ENCODE measurements around the gene ITGB2. TPM values are rescaled to one million over a fixed set of nuclear protein-coding genes. Genes with fewer than 3 reads are reported as not detected.

The ITGB2 gene
- total and polyA plus RNA-seq, 12 donors = 6.3 to 249 (median 98.9) TPM

GRCh38 chr21:44854391-44854663 lies 66.4 kb downstream of the ITGB2 start:
- no peaks in the 10 kb centered on the region for H3K27me3 ChIP-seq
- no peaks in the 10 kb centered on the region for H3K9me3 ChIP-seq (replicated peaks in 1 of 3)
- TF ChIP-seq CTCF (IDR thresholded peaks at IDR 0.05) (no peak), POLR2A (IDR thresholded peaks at IDR 0.05) (no peak)
- H3K4me3 ChIP-seq = no peak overlapping the region
- H3K27ac ChIP-seq = no peak overlapping the region
- intact Hi-C loops (cut with DNase I) = no loop called here
- DNase-seq = no peak
- peaks cover 0 to 92% of the 10 kb centered on the region in 2 donors for H3K36me3 ChIP-seq (replicated peaks in 1 of 2)
- H3K4me1 ChIP-seq (replicated peaks in 1 of 2) = peaks cover 8 to 20% of the 10 kb centered on the region in 2 donors
- WGBS, 4 donors = 81 to 88% (median 85%) methylated on average over 8 to 14 of the region's 14 CpGs

- H3K9me3 ChIP-seq (replicated peaks in 1 of 3) = no peaks in the 10 kb centered on the region
- no peak overlapping the region for H3K4me3 ChIP-seq
- H3K4me1 ChIP-seq (replicated peaks in 1 of 2) = peaks cover 8 to 20% of the 10 kb centered on the region in 2 donors
- DNase-seq = no peak
- no peak overlapping the region for H3K27ac ChIP-seq
- TF ChIP-seq POLR2A (IDR thresholded peaks at IDR 0.05) = no peak
- no peak for TF ChIP-seq CTCF (IDR thresholded peaks at IDR 0.05)
- no peaks in the 10 kb centered on the region for H3K27me3 ChIP-seq
- peaks cover 0 to 90% of the 10 kb centered on the region in 2 donors for H3K36me3 ChIP-seq (replicated peaks in 1 of 2)
- 86 to 91% (median 87%) methylated on average over 25 to 34 of the region's 34 CpGs for WGBS, 4 donors
- intact Hi-C loops (cut with DNase I) = no loop called here
Observed at GRCh38 chr21:44853601-44854390, 66.9 kb downstream of the ITGB2 start.

GRCh38 chr21:44850905-44851657 lies 69.6 kb downstream of the ITGB2 start:
- Histone ChIP-seq H3K36me3 (replicated peaks in 1 of 2) (peaks cover 0 to 66% of the 10 kb centered on the region in 2 donors), H3K27me3 (no peaks in the 10 kb centered on the region), H3K27ac (peak overlapping the region in 3 of 5 donors; percentile 45 to 72 (median 53)), H3K9me3 (replicated peaks in 1 of 3) (no peaks in the 10 kb centered on the region), H3K4me3 (no peak overlapping the region), H3K4me1 (replicated peaks in 1 of 2) (peaks cover 11 to 26% of the 10 kb centered on the region in 2 donors)
- intact Hi-C loops (cut with DNase I) = no loop called here
- TF ChIP-seq CTCF (IDR thresholded peaks at IDR 0.05) (no peak), POLR2A (IDR thresholded peaks at IDR 0.05) (peak in 1 of 2 donors; percentile 29)
- peak; percentile 58 to 91 (median 86) for DNase-seq
- 41 to 52% (median 49%) methylated on average over 26 of the region's 26 CpGs for WGBS, 4 donors

- H3K4me1 ChIP-seq (replicated peaks in 1 of 2) = peaks cover 14 to 33% of the 10 kb centered on the region in 2 donors
- H3K36me3 ChIP-seq (replicated peaks in 1 of 2) = peaks cover 0 to 58% of the 10 kb centered on the region in 2 donors
- no peaks in the 10 kb centered on the region for H3K9me3 ChIP-seq (replicated peaks in 1 of 3)
- TF ChIP-seq POLR2A (IDR thresholded peaks at IDR 0.05) = no peak
- no peak for TF ChIP-seq CTCF (IDR thresholded peaks at IDR 0.05)
- no peaks in the 10 kb centered on the region for H3K27me3 ChIP-seq
- no peak overlapping the region for H3K4me3 ChIP-seq
- H3K27ac ChIP-seq = peak overlapping the region in 3 of 5 donors; percentile 45 to 72 (median 53)
- DNase-seq = peak in 1 of 7 donors; percentile 20
- WGBS, 4 donors = 87 to 95% (median 91%) methylated on average over 14 to 20 of the region's 20 CpGs
- intact Hi-C loops (cut with DNase I) = no loop called here
Observed at GRCh38 chr21:44850208-44850800, 70.4 kb downstream of the ITGB2 start.
